GM19193 (cell line): Measurements from ENCODE around the gene P4HB.

Experiments used
- POLR2A ChIP-seq: IDR thresholded peaks from 4 replicates; pipeline ENCODE4 v1.6.1; 2011; ENCODE audit not compliant: insufficient read depth, insufficient read length; ENCODE audit errors: extremely low read depth

P4HB gene

GRCh38 chr17:81866440-81867169 lies 6.3 kb upstream of the P4HB start:
- peak; percentile 43 for TF ChIP-seq POLR2A

GRCh38 chr17:81865733-81866439 lies 5.6 kb upstream of the P4HB start:
- peak; percentile 44 for TF ChIP-seq POLR2A

- TF ChIP-seq POLR2A, result no peak
Observed at GRCh38 chr17:81865358-81865732, 5.0 kb upstream of the P4HB start.

GRCh38 chr17:81863833-81864768 lies 3.8 kb upstream of the P4HB start:
- peak; percentile 9 for TF ChIP-seq POLR2A

- no peak for TF ChIP-seq POLR2A
Observed at GRCh38 chr17:81863123-81863675, 2.9 kb upstream of the P4HB start.

- TF ChIP-seq POLR2A, result peak; percentile 85
Observed at GRCh38 chr17:81860756-81861568, 627 bp upstream of the P4HB start.

- no peak for TF ChIP-seq POLR2A
Observed at GRCh38 chr17:81858967-81859905, 1.1 kb downstream of the P4HB start.

- TF ChIP-seq POLR2A, result no peak
Observed at GRCh38 chr17:81858170-81858966, 2.0 kb downstream of the P4HB start.

GRCh38 chr17:81854974-81855774 lies 5.2 kb downstream of the P4HB start:
- peak; percentile 26 for TF ChIP-seq POLR2A

GRCh38 chr17:81852237-81852636 lies 8.1 kb downstream of the P4HB start:
- TF ChIP-seq POLR2A, result no peak

- TF ChIP-seq POLR2A, result no peak
Observed at GRCh38 chr17:81851423-81851822, 8.9 kb downstream of the P4HB start.
